ENCODE data around the gene ATG5. TPM values are rescaled to one million over a fixed set of nuclear protein-coding genes. Genes with fewer than 3 reads are reported as not detected.

Gene ATG5
- total RNA-seq, 1 donor from 2014 or later = 32.8 TPM

DNA sequence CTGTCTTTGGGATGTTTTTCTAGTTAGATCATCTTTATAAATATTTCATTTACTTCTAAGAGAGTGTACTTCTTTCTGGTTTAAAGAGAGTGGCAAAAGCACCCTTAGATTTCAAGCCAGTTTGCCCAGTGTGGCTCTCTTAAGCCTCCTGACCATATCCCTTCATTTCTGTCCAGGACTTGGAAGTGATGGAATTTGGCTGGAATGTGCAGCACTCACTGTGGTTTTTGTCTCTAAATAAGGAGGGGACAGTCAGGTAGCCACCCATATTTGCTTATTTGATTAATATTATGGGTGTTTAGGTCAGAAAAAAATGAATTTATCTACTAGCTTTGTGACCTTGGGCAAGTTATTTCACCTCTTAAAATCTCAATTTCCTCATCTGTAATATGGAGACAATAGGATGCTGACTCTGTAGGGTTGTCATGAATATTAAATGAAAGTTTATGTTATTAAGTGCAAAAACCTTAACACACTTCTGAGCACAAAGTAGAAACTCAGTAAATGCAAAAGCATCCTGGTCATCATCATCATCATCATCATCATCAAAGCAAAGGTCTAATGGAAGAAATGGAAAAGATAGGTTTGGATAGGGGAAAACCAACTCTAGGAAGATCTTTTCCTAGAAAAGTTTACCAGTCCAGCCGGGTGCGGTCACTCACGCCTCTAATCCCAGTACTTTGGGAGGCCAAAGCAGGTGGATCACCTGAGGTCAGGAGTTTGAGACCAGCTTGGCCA, 38.0 kb upstream of the ATG5 start:
- peaks cover 12% of the 10 kb centered on the region for H3K27me3 ChIP-seq (ENCODE audit: control insufficient read depth, insufficient read depth, low read length)
- TF ChIP-seq, protein P1, sequence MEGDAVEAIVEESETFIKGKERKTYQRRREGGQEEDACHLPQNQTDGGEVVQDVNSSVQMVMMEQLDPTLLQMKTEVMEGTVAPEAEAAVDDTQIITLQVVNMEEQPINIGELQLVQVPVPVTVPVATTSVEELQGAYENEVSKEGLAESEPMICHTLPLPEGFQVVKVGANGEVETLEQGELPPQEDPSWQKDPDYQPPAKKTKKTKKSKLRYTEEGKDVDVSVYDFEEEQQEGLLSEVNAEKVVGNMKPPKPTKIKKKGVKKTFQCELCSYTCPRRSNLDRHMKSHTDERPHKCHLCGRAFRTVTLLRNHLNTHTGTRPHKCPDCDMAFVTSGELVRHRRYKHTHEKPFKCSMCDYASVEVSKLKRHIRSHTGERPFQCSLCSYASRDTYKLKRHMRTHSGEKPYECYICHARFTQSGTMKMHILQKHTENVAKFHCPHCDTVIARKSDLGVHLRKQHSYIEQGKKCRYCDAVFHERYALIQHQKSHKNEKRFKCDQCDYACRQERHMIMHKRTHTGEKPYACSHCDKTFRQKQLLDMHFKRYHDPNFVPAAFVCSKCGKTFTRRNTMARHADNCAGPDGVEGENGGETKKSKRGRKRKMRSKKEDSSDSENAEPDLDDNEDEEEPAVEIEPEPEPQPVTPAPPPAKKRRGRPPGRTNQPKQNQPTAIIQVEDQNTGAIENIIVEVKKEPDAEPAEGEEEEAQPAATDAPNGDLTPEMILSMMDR (IDR thresholded peaks at IDR 0.05; ENCODE audit: insufficient read depth, low read length, poor library complexity, severe bottlenecking) = no peak
- no peak overlapping the region for H3K4me3 ChIP-seq (ENCODE audit: low read depth, low read length)
- DNase-seq (ENCODE audit: low read depth) = no peak
- no peaks in the 10 kb centered on the region for H3K36me3 ChIP-seq (ENCODE audit: control insufficient read depth, insufficient read depth, low read length)

DNA sequence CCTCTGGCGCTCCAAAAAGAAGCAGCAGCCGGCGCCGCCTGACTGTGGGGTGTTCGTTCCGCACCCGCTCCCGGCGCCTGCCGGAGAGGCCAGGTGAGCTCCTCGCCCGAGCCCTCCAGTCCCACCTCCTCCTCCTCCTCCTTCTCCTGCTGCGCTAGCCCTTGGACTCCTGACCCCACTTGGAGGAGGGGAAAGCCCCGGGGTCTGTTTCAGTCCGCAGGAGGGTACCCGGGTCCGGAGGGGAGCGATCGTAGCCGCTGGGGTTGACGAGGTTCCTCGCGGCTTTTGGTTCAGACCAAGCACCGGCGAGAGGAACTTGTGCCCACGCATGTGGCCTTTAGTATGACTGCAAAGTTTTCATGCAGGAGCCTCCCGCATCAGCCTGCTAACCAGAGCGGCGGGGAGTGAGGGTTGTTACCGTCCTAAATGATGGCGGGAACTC, 35.5 kb upstream of the ATG5 start:
- H3K27me3 ChIP-seq (ENCODE audit: control insufficient read depth, insufficient read depth, low read length) = peaks cover 12% of the 10 kb centered on the region
- TF ChIP-seq, protein P1 (IDR thresholded peaks at IDR 0.05; ENCODE audit: insufficient read depth, low read length, poor library complexity, severe bottlenecking) = no peak
- no peak for DNase-seq (ENCODE audit: low read depth)

DNA sequence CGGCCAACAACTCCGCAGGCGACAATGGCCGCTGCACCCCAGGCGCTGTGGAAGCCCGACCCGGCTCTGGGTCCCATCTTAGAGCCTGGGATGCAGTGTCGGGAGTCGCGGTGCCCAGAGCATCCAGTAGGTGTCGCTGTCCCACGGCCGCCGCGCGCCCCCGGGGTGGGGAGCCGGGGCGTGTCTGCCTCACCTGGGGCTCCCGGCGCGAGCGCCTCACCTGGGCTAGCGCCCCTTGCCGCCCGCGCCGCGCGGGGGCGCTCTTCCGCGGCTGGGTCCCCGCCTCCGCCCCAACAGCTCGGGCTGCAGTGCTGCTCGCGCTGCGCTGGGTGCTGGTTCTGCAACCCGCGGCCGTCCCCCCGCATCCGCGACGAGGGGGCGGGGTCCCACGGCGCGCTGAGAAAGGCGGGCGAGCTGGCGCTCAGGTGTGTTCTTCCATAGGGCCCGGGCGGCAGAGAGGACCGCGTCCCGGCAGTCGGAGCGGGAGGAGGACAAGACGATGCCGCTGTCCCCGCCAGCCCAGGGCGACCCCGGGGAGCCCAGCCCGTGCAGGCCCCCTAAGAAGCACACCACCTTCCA, 34.9 kb upstream of the ATG5 start, which contains the start of gene CRYBG1:
Gene CRYBG1 (plus strand): TSS at position 308 of the 579 bp plus-strand sequence. CDS start 192 bp downstream, at position 500.
- H3K36me3 ChIP-seq (ENCODE audit: control insufficient read depth, insufficient read depth, low read length) = no peaks in the 10 kb centered on the region
- TF ChIP-seq, protein P1 (IDR thresholded peaks at IDR 0.05; ENCODE audit: insufficient read depth, low read length, poor library complexity, severe bottlenecking) = peak; percentile 71
- peaks cover 12% of the 10 kb centered on the region for H3K27me3 ChIP-seq (ENCODE audit: control insufficient read depth, insufficient read depth, low read length)
- no peak for DNase-seq (ENCODE audit: low read depth)
- H3K4me3 ChIP-seq (ENCODE audit: low read depth, low read length) = peak within 1 kb of the TSS; percentile 54

More for the DNA sequence above, 35.5 kb upstream of the ATG5 start:
- peak overlapping the region; percentile 54 for H3K4me3 ChIP-seq (ENCODE audit: low read depth, low read length)
- H3K36me3 ChIP-seq (ENCODE audit: control insufficient read depth, insufficient read depth, low read length) = no peaks in the 10 kb centered on the region

DNA sequence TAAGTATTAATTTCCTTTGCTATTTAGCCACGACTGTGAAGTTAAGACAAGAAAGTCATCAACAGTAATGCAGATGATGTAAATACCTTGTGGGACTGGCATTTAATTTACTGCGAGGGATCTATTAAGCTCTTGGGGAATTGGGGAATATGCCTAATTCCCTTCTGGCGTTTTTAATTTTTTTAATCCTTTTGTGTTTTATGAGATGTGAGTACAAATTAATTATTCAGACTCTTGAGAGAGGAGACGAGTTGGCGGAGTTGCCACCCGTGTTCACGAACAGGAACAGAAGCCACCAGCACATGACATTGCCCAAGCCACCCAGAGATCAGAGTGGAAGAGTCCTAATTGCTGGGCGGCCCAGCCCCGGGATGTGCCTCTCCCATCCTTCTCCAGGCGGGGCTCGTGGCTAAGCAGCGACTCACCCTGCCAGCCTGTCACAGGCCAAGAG, 34.4 kb upstream of the ATG5 start:
- TF ChIP-seq, protein P1 (IDR thresholded peaks at IDR 0.05; ENCODE audit: insufficient read depth, low read length, poor library complexity, severe bottlenecking) = no peak
- no peak for DNase-seq (ENCODE audit: low read depth)

DNA sequence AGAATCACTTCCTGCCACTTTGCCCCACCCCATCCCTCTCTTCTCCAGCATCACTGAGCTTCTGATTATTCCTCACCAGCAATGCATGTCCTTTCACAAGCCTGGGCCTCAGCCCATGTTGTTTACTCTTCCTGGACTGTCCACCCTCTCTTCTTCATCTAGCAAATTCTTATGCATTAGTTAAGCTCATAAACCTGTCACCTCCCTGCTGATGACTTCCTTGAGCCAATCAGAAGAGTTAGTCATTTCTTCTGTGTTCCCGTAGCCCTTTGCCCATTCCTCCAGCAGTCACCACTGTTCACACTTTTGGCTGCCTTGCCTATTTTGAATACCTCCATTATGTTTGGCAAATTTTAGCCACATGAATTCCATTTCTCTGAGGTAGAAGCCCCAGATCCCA, 30.8 kb upstream of the ATG5 start:
- DNase-seq (ENCODE audit: low read depth) = no peak
- peaks cover 12% of the 10 kb centered on the region for H3K27me3 ChIP-seq (ENCODE audit: control insufficient read depth, insufficient read depth, low read length)
- TF ChIP-seq, protein P1 (IDR thresholded peaks at IDR 0.05; ENCODE audit: insufficient read depth, low read length, poor library complexity, severe bottlenecking) = no peak
- H3K36me3 ChIP-seq (ENCODE audit: control insufficient read depth, insufficient read depth, low read length) = no peaks in the 10 kb centered on the region
- H3K4me3 ChIP-seq (ENCODE audit: low read depth, low read length) = no peak overlapping the region

More for the DNA sequence above, 34.4 kb upstream of the ATG5 start:
- Histone ChIP-seq H3K36me3 (ENCODE audit: control insufficient read depth, insufficient read depth, low read length) (no peaks in the 10 kb centered on the region), H3K27me3 (ENCODE audit: control insufficient read depth, insufficient read depth, low read length) (peaks cover 12% of the 10 kb centered on the region), H3K4me3 (ENCODE audit: low read depth, low read length) (peak overlapping the region; percentile 54)
